ENCODE results near the gene PTPRM. TPM values are rescaled to one million over a fixed set of nuclear protein-coding genes. Genes with fewer than 3 reads are reported as not detected.

PTPRM gene
- polyA plus RNA-seq, 1 of the 3 experiments (the other 2 are of a cell fraction), result 16.0 TPM

DNA sequence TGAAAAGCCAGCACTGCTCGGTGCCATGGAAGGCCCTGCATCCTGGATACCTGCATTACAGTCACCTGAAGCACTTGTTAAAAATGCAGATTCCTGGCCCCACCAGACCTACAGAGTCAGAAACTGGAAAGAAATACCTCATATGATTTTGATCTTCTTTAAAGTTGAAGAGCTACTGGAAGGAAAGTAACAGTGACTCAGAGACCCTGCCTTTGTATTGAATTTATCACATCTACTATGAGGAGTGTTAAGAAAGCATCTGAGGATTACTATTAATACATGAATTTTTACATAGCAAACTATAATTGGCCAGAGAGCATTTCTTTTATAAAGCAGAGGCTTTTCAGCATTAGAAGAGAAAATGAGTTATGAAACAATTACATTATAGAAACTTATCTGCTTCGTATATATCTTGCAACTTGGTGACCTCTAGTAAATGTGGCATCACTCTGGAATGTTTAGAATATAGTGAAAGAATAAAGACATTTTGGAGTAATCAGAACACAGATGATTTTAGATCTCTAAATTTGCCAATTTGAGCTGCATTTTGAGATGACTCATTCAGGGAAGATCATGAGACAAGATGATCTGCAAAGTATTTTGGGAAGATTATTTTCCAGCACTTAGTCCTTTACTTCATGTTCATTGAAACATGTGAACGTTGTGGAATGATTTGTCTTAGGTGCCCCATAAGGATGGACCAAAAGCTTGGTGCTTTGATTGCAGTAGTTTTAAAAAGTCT, 12.2 kb downstream of the PTPRM start:
- Histone ChIP-seq H3K9me3 (no peaks in the 10 kb centered on the region), H3K9ac (no peak overlapping the region), H2AFZ (ENCODE audit: low read depth) (no peak overlapping the region), H3K79me2 (ENCODE audit: insufficient read depth) (no peaks in the 10 kb centered on the region), H3K27me3 (ENCODE audit: insufficient read depth) (no peaks in the 10 kb centered on the region), H3K4me3 (ENCODE audit: low read depth in 2 of 2, low read length in 1 of 2) (no peak overlapping the region), H3K27ac (ENCODE audit: low read depth in 2 of 2, low read length in 1 of 2) (no peak overlapping the region), H4K20me1 (ENCODE audit: insufficient read depth) (no peaks in the 10 kb centered on the region), H3K9me2 (no peaks in the 10 kb centered on the region), H3K36me3 (replicated peaks in 1 of 2; ENCODE audit: control insufficient read depth in 1 of 2, insufficient read depth in 2 of 2, low read length in 1 of 2) (no peaks in the 10 kb centered on the region), H3K4me2 (no peak overlapping the region), H3F3A (replicated peaks; ENCODE audit: insufficient read depth) (no peaks in the 10 kb centered on the region), H3K4me1 (ENCODE audit: control insufficient read depth in 1 of 2, insufficient read depth in 2 of 2, low read depth in 1 of 2, low read length in 1 of 2) (no peaks in the 10 kb centered on the region; a peak in 1 of 4 replicates)
- POLR2A ChIA-PET, result no interaction called here
- WGBS (ENCODE audit: low lambda C conversion rate), result 28% methylated on average over 3 of the region's 3 CpGs
- CTCF ChIA-PET, result interaction anchor here (1.2 to 4.0 kb wide), 3 partner anchors 11 to 12 kb away, joined by 6 to 22 read pairs (median 8); partner anchors contain the start of gene PTPRM
- TF ChIP-seq TAF1 (IDR thresholded peaks at IDR 0.05; ENCODE audit: borderline replicate concordance, low read depth, low read length) (no peak), YY1 (IDR thresholded peaks at IDR 0.05; ENCODE audit: low read depth) (no peak), ELF1 (IDR thresholded peaks at IDR 0.05) (no peak)
- TF ChIP-seq, protein P1, sequence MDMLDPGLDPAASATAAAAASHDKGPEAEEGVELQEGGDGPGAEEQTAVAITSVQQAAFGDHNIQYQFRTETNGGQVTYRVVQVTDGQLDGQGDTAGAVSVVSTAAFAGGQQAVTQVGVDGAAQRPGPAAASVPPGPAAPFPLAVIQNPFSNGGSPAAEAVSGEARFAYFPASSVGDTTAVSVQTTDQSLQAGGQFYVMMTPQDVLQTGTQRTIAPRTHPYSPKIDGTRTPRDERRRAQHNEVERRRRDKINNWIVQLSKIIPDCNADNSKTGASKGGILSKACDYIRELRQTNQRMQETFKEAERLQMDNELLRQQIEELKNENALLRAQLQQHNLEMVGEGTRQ (IDR thresholded peaks at IDR 0.05; ENCODE audit: borderline replicate concordance, low read depth, low read length), result no peak
- DNase-seq, result no peak

DNA sequence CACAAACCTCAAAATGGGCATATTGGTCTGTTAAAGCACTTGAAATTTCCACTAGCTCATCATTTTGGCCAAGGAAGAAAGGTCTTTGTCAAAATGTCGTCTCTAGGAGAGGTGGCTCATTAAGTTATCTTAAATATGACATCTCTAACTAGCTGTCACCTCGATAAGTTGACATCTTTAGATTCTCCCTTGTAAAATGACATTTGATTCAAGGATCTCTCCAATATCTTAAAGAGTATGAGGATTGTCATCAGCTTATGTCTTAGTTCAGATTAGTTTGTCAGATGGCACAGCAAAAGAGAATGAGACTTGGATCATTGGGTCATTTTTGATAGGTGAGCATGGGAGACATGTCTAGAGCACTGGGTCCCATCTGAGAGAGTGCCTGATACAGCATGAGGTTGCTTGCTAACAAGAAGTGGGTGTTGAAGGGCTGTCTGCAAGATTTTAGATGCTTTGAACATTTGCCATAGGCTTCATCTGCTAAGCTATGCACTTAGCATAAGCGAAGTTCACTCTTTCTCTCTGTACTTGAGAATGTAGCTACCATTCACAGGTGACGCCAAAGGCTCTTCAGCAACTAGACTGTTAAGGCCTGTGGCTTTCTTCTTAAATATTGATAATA, 12.9 kb downstream of the PTPRM start:
- Histone ChIP-seq H3K4me1 (ENCODE audit: control insufficient read depth in 1 of 2, insufficient read depth in 2 of 2, low read depth in 1 of 2, low read length in 1 of 2) (no peaks in the 10 kb centered on the region; a peak in 1 of 4 replicates), H2AFZ (ENCODE audit: low read depth) (no peak overlapping the region), H3K27ac (ENCODE audit: low read depth in 2 of 2, low read length in 1 of 2) (no peak overlapping the region), H3K79me2 (ENCODE audit: insufficient read depth) (no peaks in the 10 kb centered on the region), H3F3A (replicated peaks; ENCODE audit: insufficient read depth) (no peaks in the 10 kb centered on the region), H3K27me3 (ENCODE audit: insufficient read depth) (no peaks in the 10 kb centered on the region), H3K4me3 (ENCODE audit: low read depth in 2 of 2, low read length in 1 of 2) (no peak overlapping the region), H3K9me2 (no peaks in the 10 kb centered on the region), H4K20me1 (ENCODE audit: insufficient read depth) (no peaks in the 10 kb centered on the region), H3K36me3 (replicated peaks in 1 of 2; ENCODE audit: control insufficient read depth in 1 of 2, insufficient read depth in 2 of 2, low read length in 1 of 2) (no peaks in the 10 kb centered on the region), H3K9me3 (no peaks in the 10 kb centered on the region), H3K4me2 (no peak overlapping the region), H3K9ac (no peak overlapping the region)
- TF ChIP-seq NRF1 (IDR thresholded peaks at IDR 0.05; ENCODE audit: low read depth, low read length) (no peak), RAD21 (IDR thresholded peaks at IDR 0.05; ENCODE audit: low read length) (no peak), RCOR1 (IDR thresholded peaks at IDR 0.05; ENCODE audit: low read length) (no peak)
- WGBS (ENCODE audit: low lambda C conversion rate), result 37% methylated on average over 4 of the region's 4 CpGs
- ChIA-PET POLR2A (no interaction called here), CTCF (interaction anchor here (1.2 to 2.0 kb wide), 3 partner anchors 12 to 13 kb away, joined by 3 to 8 read pairs (median 6); partner anchors contain the start of gene PTPRM)
- no peak for DNase-seq

DNA sequence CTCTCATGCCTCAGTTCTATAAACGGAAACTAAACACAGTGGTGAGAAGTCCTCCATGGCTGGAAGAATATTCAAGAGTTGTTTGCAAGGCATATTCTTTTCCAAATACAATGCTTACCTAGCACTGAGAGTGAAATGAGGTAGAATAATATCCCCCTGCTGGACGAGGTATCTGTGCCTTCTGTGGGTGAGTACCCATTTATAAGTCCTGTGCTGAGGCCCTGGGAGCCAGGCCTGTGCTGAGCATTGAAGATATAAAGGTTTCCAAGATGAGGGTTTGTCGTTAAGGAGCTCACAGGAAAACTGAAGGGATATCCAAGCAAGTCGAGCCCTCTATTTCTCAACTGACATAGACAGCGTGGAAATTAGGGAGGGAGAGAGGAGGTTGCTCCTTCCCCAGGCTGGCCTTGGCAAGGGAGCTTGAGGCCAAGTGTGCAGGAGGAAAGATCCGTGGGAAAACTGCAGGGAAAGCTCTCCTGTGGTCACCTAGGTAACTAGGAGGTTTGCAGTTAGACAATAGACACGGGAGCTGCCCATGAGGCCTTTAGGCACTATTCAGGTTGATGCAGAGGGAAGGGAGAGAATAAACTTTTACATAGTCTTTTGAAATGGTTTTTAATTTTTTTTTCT, 17.6 kb downstream of the PTPRM start:
- H2AFZ ChIP-seq (ENCODE audit: low read depth), result no peak overlapping the region
- no peak overlapping the region for H3K4me3 ChIP-seq (ENCODE audit: low read depth in 2 of 2, low read length in 1 of 2)
- no peaks in the 10 kb centered on the region for H3K79me2 ChIP-seq (ENCODE audit: insufficient read depth)
- no peaks in the 10 kb centered on the region for H3K9me3 ChIP-seq
- H3K27me3 ChIP-seq (ENCODE audit: insufficient read depth), result no peaks in the 10 kb centered on the region
- no peak overlapping the region for H3K4me2 ChIP-seq
- no peak overlapping the region for H3K9ac ChIP-seq
- no peaks in the 10 kb centered on the region for H4K20me1 ChIP-seq (ENCODE audit: insufficient read depth)
- H3K9me2 ChIP-seq, result no peaks in the 10 kb centered on the region
- 31% methylated on average over 7 of the region's 7 CpGs for whole genome bisulfite sequencing (ENCODE audit: low lambda C conversion rate)
- no peak for DNase-seq
- no peaks in the 10 kb centered on the region for H3K36me3 ChIP-seq (replicated peaks in 1 of 2; ENCODE audit: control insufficient read depth in 1 of 2, insufficient read depth in 2 of 2, low read length in 1 of 2)
- no peak for TF ChIP-seq TCF12 (IDR thresholded peaks at IDR 0.05)
- no peak for TF ChIP-seq ELF1 (IDR thresholded peaks at IDR 0.05)
- TF ChIP-seq SMC3 (IDR thresholded peaks at IDR 0.05; ENCODE audit: low read depth, low read length), result no peak
- TF ChIP-seq, protein P2, sequence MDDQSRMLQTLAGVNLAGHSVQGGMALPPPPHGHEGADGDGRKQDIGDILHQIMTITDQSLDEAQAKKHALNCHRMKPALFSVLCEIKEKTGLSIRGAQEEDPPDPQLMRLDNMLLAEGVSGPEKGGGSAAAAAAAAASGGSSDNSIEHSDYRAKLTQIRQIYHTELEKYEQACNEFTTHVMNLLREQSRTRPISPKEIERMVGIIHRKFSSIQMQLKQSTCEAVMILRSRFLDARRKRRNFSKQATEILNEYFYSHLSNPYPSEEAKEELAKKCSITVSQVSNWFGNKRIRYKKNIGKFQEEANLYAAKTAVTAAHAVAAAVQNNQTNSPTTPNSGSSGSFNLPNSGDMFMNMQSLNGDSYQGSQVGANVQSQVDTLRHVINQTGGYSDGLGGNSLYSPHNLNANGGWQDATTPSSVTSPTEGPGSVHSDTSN (IDR thresholded peaks at IDR 0.05), result no peak
- no peak for TF ChIP-seq NFIC (IDR thresholded peaks at IDR 0.05; ENCODE audit: borderline replicate concordance)
- no peak for TF ChIP-seq JUND (IDR thresholded peaks at IDR 0.05)
- TF ChIP-seq, protein P3, sequence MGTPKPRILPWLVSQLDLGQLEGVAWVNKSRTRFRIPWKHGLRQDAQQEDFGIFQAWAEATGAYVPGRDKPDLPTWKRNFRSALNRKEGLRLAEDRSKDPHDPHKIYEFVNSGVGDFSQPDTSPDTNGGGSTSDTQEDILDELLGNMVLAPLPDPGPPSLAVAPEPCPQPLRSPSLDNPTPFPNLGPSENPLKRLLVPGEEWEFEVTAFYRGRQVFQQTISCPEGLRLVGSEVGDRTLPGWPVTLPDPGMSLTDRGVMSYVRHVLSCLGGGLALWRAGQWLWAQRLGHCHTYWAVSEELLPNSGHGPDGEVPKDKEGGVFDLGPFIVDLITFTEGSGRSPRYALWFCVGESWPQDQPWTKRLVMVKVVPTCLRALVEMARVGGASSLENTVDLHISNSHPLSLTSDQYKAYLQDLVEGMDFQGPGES (IDR thresholded peaks at IDR 0.05; ENCODE audit: low read depth, low read length), result no peak
- no peak for TF ChIP-seq CHD2 (IDR thresholded peaks at IDR 0.05; ENCODE audit: low read length, partially characterized antibody)
- TF ChIP-seq FOSL2 (IDR thresholded peaks at IDR 0.05; ENCODE audit: borderline replicate concordance, low read depth), result no peak
- CTCF ChIA-PET, result interaction anchor here (1.0 to 1.1 kb wide), 2 partner anchors 17 to 22 kb away, joined by 3 read pairs; partner anchors contain the start of gene PTPRM
- no peaks in the 10 kb centered on the region for H3F3A ChIP-seq (replicated peaks; ENCODE audit: insufficient read depth)
- POLR2A ChIA-PET, result no interaction called here
- no peak overlapping the region for H3K27ac ChIP-seq (ENCODE audit: low read depth in 2 of 2, low read length in 1 of 2)
- peaks cover 0 to 2% of the 10 kb centered on the region in 2 experiments; a peak in 1 of 4 replicates for H3K4me1 ChIP-seq (ENCODE audit: control insufficient read depth in 1 of 2, insufficient read depth in 2 of 2, low read depth in 1 of 2, low read length in 1 of 2)
